BJ (cell line): ENCODE measurements around the gene CDC42EP4. TPM values are rescaled to one million over a fixed set of nuclear protein-coding genes. Genes with fewer than 3 reads are reported as not detected.

ENCODE experiments used
- CTCF ChIA-PET: fragments of 350-600 bp; formaldehyde crosslinking; extraction: SDS; loops from one replicate; lab custom pipeline; 2021; ENCODE audit warnings: antibody characterized with exemption, inconsistent platforms; lab: Yijun Ruan, JAX
- POLR2A ChIA-PET: fragments of 300-600 bp; sonication (Branson Sonifier 250); formaldehyde crosslinking; extraction: SDS; loops from one replicate; lab custom pipeline; 2021; ENCODE audit warnings: antibody characterized with exemption; lab: Charles Lee
- DNase-seq: peaks from one replicate; pipeline ENCODE4 v3.0.0-alpha.2; 2011; ENCODE audit warnings: low read depth
- H3K27me3 ChIP-seq: 2 replicates; pipeline ENCODE4 v1.6.0; 2011; ENCODE audit warnings: low read length; ENCODE audit not compliant: control insufficient read depth, insufficient read depth
- H3K36me3 ChIP-seq: 2 replicates; pipeline ENCODE4 v1.5.1; 2011; ENCODE audit warnings: low read length; ENCODE audit not compliant: control insufficient read depth, insufficient read depth
- H3K4me3 ChIP-seq: 2 replicates; pipeline ENCODE4 v1.5.1; 2011; ENCODE audit warnings: low read depth, mild to moderate bottlenecking, control low read depth, low read length
- polyA plus RNA-seq: library from polyadenylated mRNA; depleted of rRNA; stranded (reverse); fragments of >200 nt; gene quantifications from 2 replicates; pipeline ENCODE4 v1.2.3, GENCODE V29; 2011
- TF ChIP-seq, protein P1 (sequence below): IDR thresholded peaks from 2 replicates; pipeline ENCODE4 v1.5.1; 2011; ENCODE audit warnings: low read depth, mild to moderate bottlenecking, control low read depth, inconsistent platforms, low read length, moderate library complexity; ENCODE audit not compliant: insufficient read depth

CDC42EP4 gene
- polyA plus RNA-seq, 1 experiment = 28.0 TPM

GRCh38 chr17:73293480-73293911 is 18.3 kb downstream of the CDC42EP4 start:
- CTCF ChIA-PET = interaction anchor here (0.9 to 1.5 kb wide), 2 partner anchors 17 to 36 kb away, joined by 3 to 4 read pairs; no protein-coding TSS in a partner anchor
- TF ChIP-seq, protein P1, sequence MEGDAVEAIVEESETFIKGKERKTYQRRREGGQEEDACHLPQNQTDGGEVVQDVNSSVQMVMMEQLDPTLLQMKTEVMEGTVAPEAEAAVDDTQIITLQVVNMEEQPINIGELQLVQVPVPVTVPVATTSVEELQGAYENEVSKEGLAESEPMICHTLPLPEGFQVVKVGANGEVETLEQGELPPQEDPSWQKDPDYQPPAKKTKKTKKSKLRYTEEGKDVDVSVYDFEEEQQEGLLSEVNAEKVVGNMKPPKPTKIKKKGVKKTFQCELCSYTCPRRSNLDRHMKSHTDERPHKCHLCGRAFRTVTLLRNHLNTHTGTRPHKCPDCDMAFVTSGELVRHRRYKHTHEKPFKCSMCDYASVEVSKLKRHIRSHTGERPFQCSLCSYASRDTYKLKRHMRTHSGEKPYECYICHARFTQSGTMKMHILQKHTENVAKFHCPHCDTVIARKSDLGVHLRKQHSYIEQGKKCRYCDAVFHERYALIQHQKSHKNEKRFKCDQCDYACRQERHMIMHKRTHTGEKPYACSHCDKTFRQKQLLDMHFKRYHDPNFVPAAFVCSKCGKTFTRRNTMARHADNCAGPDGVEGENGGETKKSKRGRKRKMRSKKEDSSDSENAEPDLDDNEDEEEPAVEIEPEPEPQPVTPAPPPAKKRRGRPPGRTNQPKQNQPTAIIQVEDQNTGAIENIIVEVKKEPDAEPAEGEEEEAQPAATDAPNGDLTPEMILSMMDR = no peak
- POLR2A ChIA-PET = no interaction called here
- no peaks in the 10 kb centered on the region for H3K27me3 ChIP-seq
- peak; percentile 70 for DNase-seq
- no peak overlapping the region for H3K4me3 ChIP-seq
- H3K36me3 ChIP-seq = no peaks in the 10 kb centered on the region; the same call in 1 of the 2 replicates

- no peak overlapping the region for H3K4me3 ChIP-seq
- CTCF ChIA-PET = interaction anchor here (1.5 to 3.8 kb wide), 2 partner anchors 17 to 37 kb away, joined by 4 to 20 read pairs; no protein-coding TSS in a partner anchor
- POLR2A ChIA-PET = no interaction called here
- no peak for DNase-seq
- H3K36me3 ChIP-seq = no peaks in the 10 kb centered on the region; the same call in 1 of the 2 replicates
- H3K27me3 ChIP-seq = no peaks in the 10 kb centered on the region
- TF ChIP-seq, protein P1 = no peak
These were observed 18.8 kb downstream of the CDC42EP4 start for GRCh38 chr17:73293031-73293430.

GRCh38 chr17:73292031-73292531 is 19.7 kb downstream of the CDC42EP4 start:
- POLR2A ChIA-PET = no interaction called here
- Histone ChIP-seq H3K4me3 (peak overlapping the region; percentile 9; the same call in 1 of the 2 replicates), H3K36me3 (no peaks in the 10 kb centered on the region; the same call in 1 of the 2 replicates), H3K27me3 (no peaks in the 10 kb centered on the region)
- CTCF ChIA-PET = interaction anchor here (3.1 to 3.8 kb wide), 2 partner anchors 36 to 77 kb away, joined by 15 to 20 read pairs; no protein-coding TSS in a partner anchor
- TF ChIP-seq, protein P1 = no peak
- DNase-seq = no peak

GRCh38 chr17:73291260-73291801 is 20.5 kb downstream of the CDC42EP4 start:
- Histone ChIP-seq H3K27me3 (no peaks in the 10 kb centered on the region), H3K4me3 (no peak overlapping the region), H3K36me3 (no peaks in the 10 kb centered on the region; the same call in 1 of the 2 replicates)
- DNase-seq = peak; percentile 83
- CTCF ChIA-PET = interaction anchor here (1.0 to 3.8 kb wide), 6 partner anchors 10 to 78 kb away, joined by 3 to 20 read pairs (median 6); no protein-coding TSS in a partner anchor
- TF ChIP-seq, protein P1 = no peak
- POLR2A ChIA-PET = no interaction called here
